ENCODE data around the gene TRDMT1.
"Not testable (repeated sequence)": the region's sequence is repeated elsewhere in the genome, so short reads cannot be mapped to it uniquely, and the experiment has no call there.

Gene TRDMT1

DNA sequence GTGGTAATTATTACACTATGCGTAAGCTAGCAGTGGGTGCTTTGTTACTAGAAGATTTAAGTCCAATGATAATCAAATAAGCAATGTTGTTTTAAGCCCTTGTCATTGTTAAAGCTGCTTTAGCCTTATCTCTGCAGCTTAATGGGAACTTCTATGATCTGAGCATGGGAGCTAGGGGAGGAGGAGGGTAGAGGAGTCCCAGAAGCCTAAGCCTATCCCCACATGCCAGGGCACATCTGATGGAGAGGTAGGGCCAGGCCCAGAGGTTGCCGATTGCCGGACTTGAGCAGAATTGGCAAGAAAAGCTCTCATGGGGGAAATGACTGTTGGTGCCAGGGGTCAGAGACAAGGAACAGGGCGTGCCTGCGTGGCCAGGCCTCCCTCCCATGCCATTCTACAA is 85.3 kb downstream of the TRDMT1 start:
- no peaks in the 10 kb centered on the region for H3K36me3 ChIP-seq (ENCODE audit: control insufficient read depth, insufficient read depth, low read length)
- H3K4me3 ChIP-seq (ENCODE audit: extremely low read depth, insufficient read depth, low read length, poor library complexity, severe bottlenecking) = no peak overlapping the region
- 100% methylated on average over 2 of the region's 5 CpGs for WGBS, 2 experiments (ENCODE audit: insufficient coverage in 2 of 2)
- no peaks in the 10 kb centered on the region for H3K9me3 ChIP-seq (ENCODE audit: control insufficient read depth, low read length)
- peaks cover 3% of the 10 kb centered on the region for H3K4me1 ChIP-seq (ENCODE audit: control insufficient read depth, insufficient read depth, low read length, poor library complexity, severe bottlenecking)
- H3K27ac ChIP-seq (ENCODE audit: low read depth, low read length, severe bottlenecking) = no peak overlapping the region

DNA sequence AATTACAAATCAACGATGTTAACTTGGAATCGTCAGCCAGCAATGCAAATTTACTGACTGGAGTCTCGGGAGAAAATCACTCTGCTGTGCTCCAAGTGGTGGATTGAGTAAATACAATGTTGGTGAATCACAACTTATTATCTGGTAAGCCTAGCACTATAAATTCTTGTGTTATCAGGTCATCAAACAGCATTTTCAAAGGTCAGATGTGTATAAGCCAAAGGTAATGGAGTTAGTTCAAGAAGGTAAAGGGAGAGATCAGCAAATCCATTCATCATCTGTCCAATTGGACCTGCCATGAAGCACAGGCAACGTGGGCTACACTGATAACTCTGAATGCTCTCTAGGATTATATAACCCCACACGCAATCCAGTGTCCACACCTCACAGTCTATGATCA is 85.8 kb downstream of the TRDMT1 start:
- Histone ChIP-seq H3K36me3 (ENCODE audit: control insufficient read depth, insufficient read depth, low read length) (no peaks in the 10 kb centered on the region), H3K27ac (ENCODE audit: low read depth, low read length, severe bottlenecking) (no peak overlapping the region), H3K4me3 (ENCODE audit: extremely low read depth, insufficient read depth, low read length, poor library complexity, severe bottlenecking) (no peak overlapping the region), H3K4me1 (ENCODE audit: control insufficient read depth, insufficient read depth, low read length, poor library complexity, severe bottlenecking) (peaks cover 3% of the 10 kb centered on the region), H3K9me3 (ENCODE audit: control insufficient read depth, low read length) (no peaks in the 10 kb centered on the region)
- WGBS, 2 experiments (ENCODE audit: insufficient coverage in 2 of 2) = 91 to 100% methylated on average over 1 to 4 of the region's 5 CpGs

DNA sequence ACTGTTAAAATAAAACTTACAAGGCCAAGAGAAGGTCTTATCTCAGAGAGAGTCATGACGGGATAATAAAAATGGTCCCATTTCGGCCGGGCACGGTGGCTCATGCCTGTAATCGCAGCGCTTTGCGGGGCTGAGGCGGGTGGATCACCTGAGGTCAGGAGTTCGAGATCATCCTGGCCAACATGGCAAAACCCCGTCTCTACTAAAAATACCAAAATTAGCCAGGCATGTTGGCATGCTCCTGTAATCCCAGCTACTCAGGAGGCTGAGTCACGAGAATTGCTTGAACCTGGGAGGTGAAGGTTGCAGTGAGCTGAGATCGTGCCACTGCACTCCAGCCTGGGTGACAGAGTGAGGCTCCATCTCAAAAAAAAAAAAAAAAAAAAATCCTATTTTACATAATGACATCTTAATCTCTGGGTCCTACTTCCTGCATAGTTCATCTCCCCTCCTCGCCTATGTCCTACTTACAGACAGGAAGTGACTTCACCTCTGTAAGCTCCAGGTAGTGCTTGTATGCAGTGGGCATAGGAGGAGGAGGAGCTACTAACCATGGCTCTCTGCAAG is 86.5 kb downstream of the TRDMT1 start:
- not testable (repeated sequence) for H3K4me1 ChIP-seq (ENCODE audit: control insufficient read depth, insufficient read depth, low read length, poor library complexity, severe bottlenecking); H3K4me3 ChIP-seq (ENCODE audit: extremely low read depth, insufficient read depth, low read length, poor library complexity, severe bottlenecking); H3K36me3 ChIP-seq (ENCODE audit: control insufficient read depth, insufficient read depth, low read length); H3K9me3 ChIP-seq (ENCODE audit: control insufficient read depth, low read length); H3K27ac ChIP-seq (ENCODE audit: low read depth, low read length, severe bottlenecking)
- 88 to 97% methylated on average over 10 to 11 of the region's 13 CpGs for WGBS, 2 experiments (ENCODE audit: insufficient coverage in 2 of 2)

- Histone ChIP-seq H3K27ac (ENCODE audit: low read depth, low read length, severe bottlenecking) (no peak overlapping the region), H3K4me3 (ENCODE audit: extremely low read depth, insufficient read depth, low read length, poor library complexity, severe bottlenecking) (no peak overlapping the region), H3K36me3 (ENCODE audit: control insufficient read depth, insufficient read depth, low read length) (no peaks in the 10 kb centered on the region), H3K4me1 (ENCODE audit: control insufficient read depth, insufficient read depth, low read length, poor library complexity, severe bottlenecking) (peaks cover 3% of the 10 kb centered on the region), H3K9me3 (ENCODE audit: control insufficient read depth, low read length) (no peaks in the 10 kb centered on the region)
- WGBS, 2 experiments (ENCODE audit: insufficient coverage in 2 of 2) = 89 to 92% methylated on average over 6 to 7 of the region's 7 CpGs
These were observed 87.5 kb downstream of the TRDMT1 start for GRCh38 chr10:17113889-17114540.

DNA sequence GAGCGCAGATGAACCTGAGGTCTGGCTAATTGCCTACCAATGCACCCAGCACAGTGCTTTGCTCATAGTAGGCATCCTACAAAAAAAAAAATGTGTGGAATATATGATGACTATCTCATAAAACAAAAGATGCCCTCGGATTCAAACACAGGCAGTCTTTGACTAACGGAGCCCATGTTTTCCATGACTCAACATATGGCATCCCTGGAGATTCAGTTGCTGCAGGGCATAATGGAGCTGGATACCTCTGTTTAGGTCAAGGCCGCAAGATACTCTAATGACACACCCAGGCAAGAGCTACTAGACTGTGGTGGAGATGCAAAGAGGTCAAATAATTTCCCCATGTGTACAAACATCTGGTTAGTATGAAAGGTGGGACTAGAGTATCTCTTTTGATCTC is 88.1 kb downstream of the TRDMT1 start:
- no peak overlapping the region for H3K4me3 ChIP-seq (ENCODE audit: extremely low read depth, insufficient read depth, low read length, poor library complexity, severe bottlenecking)
- peaks cover 4% of the 10 kb centered on the region for H3K4me1 ChIP-seq (ENCODE audit: control insufficient read depth, insufficient read depth, low read length, poor library complexity, severe bottlenecking)
- no peaks in the 10 kb centered on the region for H3K9me3 ChIP-seq (ENCODE audit: control insufficient read depth, low read length)
- H3K36me3 ChIP-seq (ENCODE audit: control insufficient read depth, insufficient read depth, low read length) = no peaks in the 10 kb centered on the region
- H3K27ac ChIP-seq (ENCODE audit: low read depth, low read length, severe bottlenecking) = no peak overlapping the region
- 100% methylated on average over 2 of the region's 4 CpGs for WGBS, 2 experiments (ENCODE audit: insufficient coverage in 2 of 2)

DNA sequence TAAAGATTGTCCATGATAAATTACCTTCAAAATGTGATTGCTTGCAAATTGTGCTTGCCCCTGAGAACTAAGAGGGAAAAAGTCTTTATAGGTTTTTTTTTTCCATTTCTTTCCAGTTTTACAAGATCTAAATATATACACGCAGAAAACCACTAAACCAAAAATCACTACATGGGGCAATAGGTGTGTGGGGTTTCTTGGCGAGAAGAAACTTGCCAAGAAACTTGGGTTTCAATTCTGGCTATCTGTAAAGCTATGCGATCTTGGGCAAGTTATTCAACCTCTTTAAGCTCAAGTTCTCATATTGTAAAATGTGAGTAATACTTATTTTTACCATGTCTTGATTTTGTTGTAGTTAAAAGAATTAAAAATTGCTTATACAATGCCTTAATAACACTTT is 88.9 kb downstream of the TRDMT1 start:
- peaks cover 4% of the 10 kb centered on the region for H3K4me1 ChIP-seq (ENCODE audit: control insufficient read depth, insufficient read depth, low read length, poor library complexity, severe bottlenecking)
- no peaks in the 10 kb centered on the region for H3K9me3 ChIP-seq (ENCODE audit: control insufficient read depth, low read length)
- no peaks in the 10 kb centered on the region for H3K36me3 ChIP-seq (ENCODE audit: control insufficient read depth, insufficient read depth, low read length)
- H3K27ac ChIP-seq (ENCODE audit: low read depth, low read length, severe bottlenecking) = no peak overlapping the region
- no peak overlapping the region for H3K4me3 ChIP-seq (ENCODE audit: extremely low read depth, insufficient read depth, low read length, poor library complexity, severe bottlenecking)
- WGBS, 2 experiments (ENCODE audit: insufficient coverage in 2 of 2) = no CpG with 5 or more reads among the region's 3 CpGs

DNA sequence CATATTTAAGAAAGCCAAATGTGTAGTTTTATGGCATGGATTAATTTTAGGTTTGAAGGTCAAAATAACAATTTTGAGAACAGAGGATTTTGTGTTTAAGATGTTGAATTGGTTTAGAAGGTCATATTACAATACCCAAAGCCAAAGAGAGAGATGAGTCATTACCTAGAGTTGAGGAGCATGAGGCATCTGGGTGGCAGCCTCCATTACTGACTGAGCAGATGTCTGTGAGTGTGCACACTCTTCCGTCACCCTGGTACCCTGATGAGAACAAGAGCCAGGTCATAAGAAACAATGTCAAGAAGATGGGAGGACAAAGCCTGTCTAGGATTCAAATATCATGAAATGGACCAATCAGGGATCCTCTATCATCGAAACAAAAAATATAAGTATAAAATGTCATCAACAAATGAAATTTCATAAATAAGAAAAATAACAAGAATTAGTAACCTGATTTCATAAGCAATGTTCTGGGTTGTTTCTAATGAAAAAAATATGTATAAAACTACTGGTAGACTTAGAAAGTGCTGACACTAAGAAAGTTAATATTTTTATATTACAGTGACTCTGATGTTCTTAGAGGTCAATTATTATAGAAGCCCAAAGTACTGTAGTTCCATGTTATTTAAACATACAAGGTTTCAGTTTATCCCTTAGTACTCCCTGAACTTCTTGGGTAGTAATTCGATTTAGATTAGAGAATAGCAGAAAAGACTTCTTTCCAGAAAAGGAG is 91.8 kb downstream of the TRDMT1 start:
- H3K9me3 ChIP-seq (ENCODE audit: control insufficient read depth, low read length) = no peaks in the 10 kb centered on the region
- no peak overlapping the region for H3K27ac ChIP-seq (ENCODE audit: low read depth, low read length, severe bottlenecking)
- no peaks in the 10 kb centered on the region for H3K36me3 ChIP-seq (ENCODE audit: control insufficient read depth, insufficient read depth, low read length)
- peaks cover 4% of the 10 kb centered on the region for H3K4me1 ChIP-seq (ENCODE audit: control insufficient read depth, insufficient read depth, low read length, poor library complexity, severe bottlenecking)
- WGBS, 2 experiments (ENCODE audit: insufficient coverage in 2 of 2) = 100% methylated on average over 1 of the region's 3 CpGs
- H3K4me3 ChIP-seq (ENCODE audit: extremely low read depth, insufficient read depth, low read length, poor library complexity, severe bottlenecking) = no peak overlapping the region

- Histone ChIP-seq H3K36me3 (ENCODE audit: control insufficient read depth, insufficient read depth, low read length) (no peaks in the 10 kb centered on the region), H3K4me3 (ENCODE audit: extremely low read depth, insufficient read depth, low read length, poor library complexity, severe bottlenecking) (no peak overlapping the region), H3K9me3 (ENCODE audit: control insufficient read depth, low read length) (no peaks in the 10 kb centered on the region), H3K27ac (ENCODE audit: low read depth, low read length, severe bottlenecking) (no peak overlapping the region), H3K4me1 (ENCODE audit: control insufficient read depth, insufficient read depth, low read length, poor library complexity, severe bottlenecking) (peaks cover 4% of the 10 kb centered on the region)
- WGBS, 2 experiments (ENCODE audit: insufficient coverage in 2 of 2) = no CpG with 5 or more reads among the region's 2 CpGs
These were observed 92.4 kb downstream of the TRDMT1 start for GRCh38 chr10:17109046-17109445.

DNA sequence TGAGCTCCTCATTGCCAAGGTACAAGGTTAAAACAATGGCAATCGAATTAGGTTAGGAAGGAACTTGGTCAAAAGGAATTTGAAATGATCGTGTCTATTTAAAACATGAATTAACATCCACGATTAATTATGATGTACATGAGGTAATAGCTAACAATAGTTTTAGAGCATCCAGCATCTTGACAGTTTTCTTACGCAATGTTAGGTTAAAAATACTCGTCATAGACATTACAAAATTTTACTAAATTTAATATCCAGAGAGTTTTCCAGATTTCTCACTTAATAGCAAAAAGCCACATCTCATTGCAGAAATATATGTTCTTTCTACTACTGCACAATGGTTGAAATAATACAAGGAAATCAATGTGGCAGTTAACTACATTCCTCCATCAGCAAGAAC is 94.5 kb downstream of the TRDMT1 start:
- H3K27ac ChIP-seq (ENCODE audit: low read depth, low read length, severe bottlenecking) = no peak overlapping the region
- H3K36me3 ChIP-seq (ENCODE audit: control insufficient read depth, insufficient read depth, low read length) = no peaks in the 10 kb centered on the region
- whole genome bisulfite sequencing, 2 experiments (ENCODE audit: insufficient coverage in 2 of 2) = 100% methylated on average over 2 of the region's 5 CpGs; no CpG with 5 or more reads in 1 of the 2 experiments
- H3K9me3 ChIP-seq (ENCODE audit: control insufficient read depth, low read length) = no peaks in the 10 kb centered on the region
- peaks cover 4% of the 10 kb centered on the region for H3K4me1 ChIP-seq (ENCODE audit: control insufficient read depth, insufficient read depth, low read length, poor library complexity, severe bottlenecking)
- H3K4me3 ChIP-seq (ENCODE audit: extremely low read depth, insufficient read depth, low read length, poor library complexity, severe bottlenecking) = no peak overlapping the region

GRCh38 chr10:17101910-17102266 is 99.6 kb downstream of the TRDMT1 start:
- H3K9me3 ChIP-seq (ENCODE audit: control insufficient read depth, low read length) = no peaks in the 10 kb centered on the region
- no peak overlapping the region for H3K4me3 ChIP-seq (ENCODE audit: extremely low read depth, insufficient read depth, low read length, poor library complexity, severe bottlenecking)
- no peaks in the 10 kb centered on the region for H3K4me1 ChIP-seq (ENCODE audit: control insufficient read depth, insufficient read depth, low read length, poor library complexity, severe bottlenecking)
- no peak overlapping the region for H3K27ac ChIP-seq (ENCODE audit: low read depth, low read length, severe bottlenecking)
- no peaks in the 10 kb centered on the region for H3K36me3 ChIP-seq (ENCODE audit: control insufficient read depth, insufficient read depth, low read length)

DNA sequence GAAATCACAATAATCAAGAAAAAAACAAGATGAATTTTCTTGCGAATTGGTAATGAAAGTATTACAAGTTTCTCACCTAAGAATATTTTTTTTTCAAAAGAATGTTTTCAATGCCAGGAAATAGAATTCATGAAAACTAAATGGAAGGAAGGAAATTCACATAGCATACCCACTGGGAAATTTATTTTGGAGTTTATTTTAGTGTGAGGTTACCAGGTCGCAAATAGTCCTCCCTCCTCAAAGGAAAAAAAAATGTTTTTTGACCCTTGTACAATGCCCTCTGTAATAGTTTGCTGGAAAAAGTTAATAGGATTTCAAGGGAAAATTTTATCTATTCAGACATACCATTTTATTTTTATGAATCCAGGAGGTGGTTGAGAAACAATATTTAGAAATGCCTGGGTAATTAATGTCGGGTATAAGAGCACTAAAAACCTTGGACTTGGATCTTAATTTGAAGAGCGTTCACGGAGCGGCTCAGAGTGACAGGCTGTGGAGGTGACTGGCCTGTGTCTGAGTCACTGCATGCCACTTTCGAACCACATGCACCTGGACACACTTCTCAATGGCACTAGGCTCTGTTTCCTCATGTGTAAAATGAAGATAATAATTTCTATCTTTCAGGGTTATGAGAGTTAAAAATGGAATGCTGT is 100.1 kb downstream of the TRDMT1 start:
- no peak overlapping the region for H3K4me3 ChIP-seq (ENCODE audit: extremely low read depth, insufficient read depth, low read length, poor library complexity, severe bottlenecking)
- no peaks in the 10 kb centered on the region for H3K9me3 ChIP-seq (ENCODE audit: control insufficient read depth, low read length)
- no peaks in the 10 kb centered on the region for H3K36me3 ChIP-seq (ENCODE audit: control insufficient read depth, insufficient read depth, low read length)
- WGBS, 2 experiments (ENCODE audit: insufficient coverage in 2 of 2) = 85 to 96% methylated on average over 4 to 5 of the region's 7 CpGs
- H3K27ac ChIP-seq (ENCODE audit: low read depth, low read length, severe bottlenecking) = no peak overlapping the region
- H3K4me1 ChIP-seq (ENCODE audit: control insufficient read depth, insufficient read depth, low read length, poor library complexity, severe bottlenecking) = no peaks in the 10 kb centered on the region

All from mesodermal cell (in vitro differentiated cells).